Measurements from ENCODE around the gene GMEB2. TPM values are rescaled to one million over a fixed set of nuclear protein-coding genes. Genes with fewer than 3 reads are reported as not detected.
A peak's percentile ranks its signal among the peaks of the same experiment; 100 is the strongest.
"Not testable (repeated sequence)": the region's sequence is repeated elsewhere in the genome, so short reads cannot be mapped to it uniquely, and the experiment has no call there.

Gene GMEB2
- total RNA-seq, 1 donor from 2014 or later = 11.1 TPM

- ATAC-seq = no peak
- intact Hi-C loops (cut with DNase I) = no loop called here
- DNase-seq (ENCODE audit: low spot score) = no peak
These were observed 47.7 kb downstream of the GMEB2 start for GRCh38 chr20:63579017-63579694.

- DNase-seq (ENCODE audit: low spot score) (no peak), ATAC-seq (no peak)
- intact Hi-C loops (cut with DNase I) = no loop called here
These were observed 48.5 kb downstream of the GMEB2 start for GRCh38 chr20:63578224-63579016.

- ATAC-seq (no peak), DNase-seq (ENCODE audit: low spot score) (no peak)
- intact Hi-C loops (cut with DNase I) = no loop called here
These were observed 49.5 kb downstream of the GMEB2 start for GRCh38 chr20:63577317-63577894.

- DNase-seq (ENCODE audit: low spot score) (no peak), ATAC-seq (no peak)
- intact Hi-C loops (cut with DNase I) = no loop called here
These were observed 50.6 kb downstream of the GMEB2 start for GRCh38 chr20:63576311-63576710.

- ATAC-seq = peak; percentile 34
- intact Hi-C loops (cut with DNase I) = no loop called here
- DNase-seq (ENCODE audit: low spot score) = no peak
These were observed 51.8 kb downstream of the GMEB2 start for GRCh38 chr20:63574829-63575743.

GRCh38 chr20:63574156-63574828, 52.6 kb downstream of the GMEB2 start, which contains the start of gene HELZ2:
Gene HELZ2 (minus strand): TSS chr20:63574239. CDS start chr20:63572385, 1,854 bp downstream.
- DNase-seq (ENCODE audit: low spot score) (peak; percentile 84), ATAC-seq (peak; percentile 85)
- intact Hi-C loops (cut with DNase I) = no loop called here

- peak; percentile 7 for ATAC-seq
- intact Hi-C loops (cut with DNase I) = no loop called here
- no peak for DNase-seq (ENCODE audit: low spot score)
These were observed 53.2 kb downstream of the GMEB2 start for GRCh38 chr20:63573647-63574131.

GRCh38 chr20:63572788-63573646, 53.9 kb downstream of the GMEB2 start:
- ATAC-seq (peak; percentile 2), DNase-seq (ENCODE audit: low spot score) (no peak)
- intact Hi-C loops (cut with DNase I) = no loop called here

- ATAC-seq = no peak
- DNase-seq (ENCODE audit: low spot score) = no peak
- intact Hi-C loops (cut with DNase I) = no loop called here
These were observed 54.7 kb downstream of the GMEB2 start for GRCh38 chr20:63572071-63572787.

- ATAC-seq; intact Hi-C loops (cut with DNase I); DNase-seq (ENCODE audit: low spot score): not testable (repeated sequence)
These were observed 55.8 kb downstream of the GMEB2 start for GRCh38 chr20:63571087-63571478.

- ATAC-seq (no peak), DNase-seq (ENCODE audit: low spot score) (no peak)
- intact Hi-C loops (cut with DNase I) = no loop called here
These were observed 56.4 kb downstream of the GMEB2 start for GRCh38 chr20:63570281-63571086.

- intact Hi-C loops (cut with DNase I) = no loop called here
- no peak for DNase-seq (ENCODE audit: low spot score)
- no peak for ATAC-seq
These were observed 57.6 kb downstream of the GMEB2 start for GRCh38 chr20:63568986-63569949.

GRCh38 chr20:63568170-63568981, 58.5 kb downstream of the GMEB2 start:
- ATAC-seq (no peak), DNase-seq (ENCODE audit: low spot score) (no peak)
- intact Hi-C loops (cut with DNase I) = no loop called here

Measured in sciatic nerve (tissue), 2 donors.